Stimulated activated CD4-positive, alpha-beta T cell treated with anti-CD3 and anti-CD28 coated beads, TNF-alpha, amount 100 ng/mL, for 24 hours (primary cell): ENCODE data around the gene OR2A12.
"Not testable (repeated sequence)": the region's sequence is repeated elsewhere in the genome, so short reads cannot be mapped to it uniquely, and the experiment has no call there.

Experiments used
- DNase-seq, 3 experiments: peaks; one replicate each; pipeline ENCODE4 v3.0.0-alpha.2; 2020; ENCODE audit warnings: low read depth in 3 of 3

Gene OR2A12, protein sequence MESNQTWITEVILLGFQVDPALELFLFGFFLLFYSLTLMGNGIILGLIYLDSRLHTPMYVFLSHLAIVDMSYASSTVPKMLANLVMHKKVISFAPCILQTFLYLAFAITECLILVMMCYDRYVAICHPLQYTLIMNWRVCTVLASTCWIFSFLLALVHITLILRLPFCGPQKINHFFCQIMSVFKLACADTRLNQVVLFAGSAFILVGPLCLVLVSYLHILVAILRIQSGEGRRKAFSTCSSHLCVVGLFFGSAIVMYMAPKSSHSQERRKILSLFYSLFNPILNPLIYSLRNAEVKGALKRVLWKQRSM

DNA sequence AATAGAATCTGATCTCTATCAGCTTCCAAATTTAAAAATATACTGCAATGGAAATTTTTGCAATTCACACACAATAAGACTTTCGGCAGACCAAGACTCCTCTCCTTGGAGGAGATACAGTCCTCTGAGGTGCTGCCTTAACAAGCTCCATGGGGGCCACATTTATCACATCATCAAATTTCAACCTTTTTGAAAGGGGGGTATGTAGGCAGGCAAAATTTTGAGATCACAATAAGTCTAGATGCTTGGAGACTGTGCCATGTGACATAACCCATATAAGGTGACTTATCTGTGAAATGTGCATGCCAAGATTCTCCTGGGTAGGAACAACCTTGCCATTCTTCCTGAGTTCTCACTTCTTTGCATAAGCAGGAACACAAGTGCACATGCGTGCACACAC lies at the start of gene OR2A12:
Gene OR2A12 (plus strand): TSS at position 301 of the 400 bp plus-strand sequence. CDS start 8,830 bp downstream, outside the sequence.
- DNase-seq, result no peak

- no peak for DNase-seq
Observed at GRCh38 chr7:144036302-144036885, 49.7 kb upstream of the OR2A12 start.

DNA sequence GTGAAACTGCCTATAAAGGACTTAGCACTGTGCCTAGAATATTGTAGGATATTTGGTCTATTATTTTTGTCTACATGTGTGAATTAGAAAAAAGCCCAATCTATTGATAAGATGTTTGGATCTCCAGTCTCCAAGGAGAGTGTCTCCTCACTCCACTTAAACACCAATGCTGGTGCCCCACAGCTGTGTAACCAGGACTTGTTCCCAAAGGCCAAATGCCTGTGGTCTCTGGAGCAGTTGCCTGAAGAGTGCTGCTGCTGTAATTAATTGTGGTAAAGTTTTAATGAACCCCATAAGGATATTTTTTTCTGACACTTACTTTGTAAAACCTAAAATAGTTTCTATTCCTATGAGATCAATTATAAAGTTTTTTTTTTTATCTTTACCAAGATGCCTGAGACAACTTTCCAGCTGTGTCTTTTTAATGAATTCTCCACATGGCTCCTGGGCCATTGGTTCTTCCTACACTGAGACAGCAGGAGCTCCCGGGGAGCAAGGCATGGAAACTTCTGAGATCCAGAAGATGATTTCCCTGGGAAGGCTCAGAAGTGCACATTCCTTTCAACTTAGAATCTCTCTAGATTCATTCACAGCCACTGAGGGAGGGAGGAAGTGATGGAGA lies 48.6 kb upstream of the OR2A12 start:
- DNase-seq, result no peak

- no peak for DNase-seq
Observed at GRCh38 chr7:144038887-144039286, 47.2 kb upstream of the OR2A12 start.

- no peak for DNase-seq
Observed at GRCh38 chr7:144048648-144049047, 37.4 kb upstream of the OR2A12 start, which contains the start of gene OR2A5. TSS of gene OR2A5 (plus strand) at chr7:144048948. CDS start at chr7:144050402, 1,454 bp downstream.

DNA sequence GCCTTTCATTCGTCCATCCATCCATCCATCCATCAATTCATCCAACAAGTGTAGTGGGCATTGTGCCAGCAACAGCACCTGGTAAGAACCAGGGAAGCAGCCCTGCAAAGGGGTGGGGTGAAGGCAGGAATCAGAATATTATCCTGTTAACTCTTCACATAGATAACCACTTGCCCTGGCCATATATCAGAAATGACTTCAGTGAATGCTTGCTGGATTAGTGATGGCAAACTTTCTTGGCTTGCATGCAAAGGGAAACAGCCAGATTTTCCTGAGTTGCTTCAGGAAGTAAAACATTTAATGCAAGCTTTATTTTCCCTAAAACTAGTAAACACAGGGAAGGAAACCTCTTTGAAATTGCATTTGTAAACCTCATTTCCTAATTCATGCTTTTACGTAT lies 36.6 kb upstream of the OR2A12 start:
- no peak for DNase-seq

GRCh38 chr7:144050093-144050492 lies 36.0 kb upstream of the OR2A12 start:
- DNase-seq, result no peak

GRCh38 chr7:144050884-144051283 lies 35.2 kb upstream of the OR2A12 start:
- not testable (repeated sequence) for DNase-seq

DNA sequence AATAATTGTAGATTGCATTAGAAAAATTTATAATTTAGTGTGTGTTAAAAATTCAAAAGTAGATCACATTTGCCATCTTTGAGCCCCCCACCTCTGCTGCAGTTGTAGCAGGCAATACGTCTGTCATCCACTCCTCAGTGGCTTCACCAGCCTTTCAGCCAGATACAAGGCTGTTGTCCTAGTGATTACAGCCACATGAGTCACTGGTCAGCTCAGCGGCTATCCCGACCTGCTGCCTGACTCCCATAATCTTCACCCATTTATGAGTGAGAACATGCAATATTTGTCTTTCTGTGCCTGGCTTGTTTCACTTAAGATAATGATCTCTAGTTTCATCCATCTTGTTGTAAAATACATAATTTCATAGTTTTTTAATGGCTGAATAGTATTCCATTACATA lies 28.1 kb upstream of the OR2A12 start:
- no peak for DNase-seq

GRCh38 chr7:144063710-144064109 lies 22.4 kb upstream of the OR2A12 start:
- DNase-seq, result no peak

GRCh38 chr7:144069511-144069910 lies 16.6 kb upstream of the OR2A12 start, which contains the start of gene OR2A25:
TSS of gene OR2A25 (plus strand) at chr7:144069811. CDS start at chr7:144074220, 4,409 bp downstream.
- DNase-seq, result no peak

DNA sequence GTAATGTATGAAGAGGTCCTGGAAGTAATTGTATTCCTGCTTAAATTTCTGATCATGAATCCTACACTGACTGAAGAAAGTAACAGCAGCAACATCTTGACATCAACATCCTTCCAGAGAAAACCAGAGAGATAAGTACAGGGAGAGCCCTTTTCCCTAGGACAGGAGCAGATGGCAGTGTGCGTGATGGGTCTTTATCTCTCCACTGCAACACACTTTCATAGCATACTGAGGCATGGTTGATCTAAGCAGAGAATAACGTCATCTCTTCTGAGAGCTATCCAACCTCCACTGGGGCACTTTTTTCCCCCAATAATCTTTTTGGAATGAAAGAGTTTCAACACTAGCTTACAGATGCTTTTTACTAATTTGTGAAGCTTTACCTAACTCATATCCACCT lies 16.1 kb upstream of the OR2A12 start:
- DNase-seq, result no peak

DNA sequence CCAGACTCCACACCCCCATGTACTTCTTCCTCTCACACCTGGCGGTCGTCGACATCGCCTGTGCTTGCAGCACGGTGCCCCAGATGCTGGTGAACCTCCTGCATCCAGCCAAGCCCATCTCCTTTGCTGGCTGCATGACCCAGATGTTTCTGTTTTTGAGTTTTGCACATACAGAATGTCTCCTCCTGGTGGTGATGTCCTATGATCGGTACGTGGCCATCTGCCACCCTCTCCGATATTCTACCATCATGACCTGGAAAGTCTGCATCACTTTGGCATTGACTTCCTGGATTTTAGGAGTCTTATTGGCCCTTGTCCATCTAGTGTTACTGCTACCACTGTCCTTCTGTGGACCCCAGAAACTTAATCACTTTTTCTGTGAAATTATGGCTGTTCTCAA lies 11.7 kb upstream of the OR2A12 start:
- DNase-seq, result no peak

DNA sequence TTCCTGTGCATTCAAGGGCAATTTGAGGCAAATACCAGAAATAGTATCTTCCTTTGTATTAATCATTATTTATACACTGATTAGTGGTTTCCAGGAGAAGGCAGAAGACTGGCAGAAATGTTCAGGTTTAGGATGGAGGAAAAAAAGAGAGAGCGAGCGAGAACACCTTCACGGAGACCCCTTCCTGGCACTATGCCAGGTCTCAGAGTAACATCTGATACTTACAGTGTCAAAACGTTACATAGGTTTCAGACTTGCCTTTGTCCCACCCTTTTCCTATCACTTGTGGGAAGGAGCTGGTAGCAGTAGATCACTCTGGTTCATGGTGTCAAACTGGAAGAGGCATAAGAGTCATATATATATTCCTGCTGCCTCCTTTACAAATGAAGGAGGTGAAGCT lies 652 bp downstream of the OR2A12 start:
- no peak for DNase-seq

GRCh38 chr7:144087230-144087629 lies 1.2 kb downstream of the OR2A12 start:
- DNase-seq, result no peak

- DNase-seq, result no peak
Observed at GRCh38 chr7:144090667-144091066, 4.6 kb downstream of the OR2A12 start.

DNA sequence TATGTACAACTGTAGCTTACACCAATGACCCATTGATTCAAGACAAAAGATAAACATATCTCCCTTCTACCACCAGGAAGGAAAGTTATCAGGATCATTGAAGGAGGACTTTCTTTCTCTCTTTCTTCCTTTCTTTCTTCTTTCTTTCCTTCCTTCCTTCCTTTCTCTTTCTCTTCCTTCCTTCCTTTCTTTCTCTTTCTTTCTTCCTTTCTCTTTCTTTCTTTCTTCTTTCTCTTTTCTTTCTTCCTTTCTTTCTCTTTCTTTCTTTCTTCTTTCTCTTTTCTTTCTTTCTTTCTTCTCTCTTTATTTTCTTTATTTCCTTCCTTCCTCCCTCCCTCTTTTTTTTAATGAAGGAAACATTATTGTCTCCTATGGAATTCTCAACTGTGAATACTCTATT lies 12.7 kb downstream of the OR2A12 start:
- DNase-seq, result no peak

GRCh38 chr7:144100607-144101006 lies 14.5 kb downstream of the OR2A12 start:
- DNase-seq, result no peak

GRCh38 chr7:144102041-144102440 lies 16.0 kb downstream of the OR2A12 start:
- DNase-seq, result no peak

DNA sequence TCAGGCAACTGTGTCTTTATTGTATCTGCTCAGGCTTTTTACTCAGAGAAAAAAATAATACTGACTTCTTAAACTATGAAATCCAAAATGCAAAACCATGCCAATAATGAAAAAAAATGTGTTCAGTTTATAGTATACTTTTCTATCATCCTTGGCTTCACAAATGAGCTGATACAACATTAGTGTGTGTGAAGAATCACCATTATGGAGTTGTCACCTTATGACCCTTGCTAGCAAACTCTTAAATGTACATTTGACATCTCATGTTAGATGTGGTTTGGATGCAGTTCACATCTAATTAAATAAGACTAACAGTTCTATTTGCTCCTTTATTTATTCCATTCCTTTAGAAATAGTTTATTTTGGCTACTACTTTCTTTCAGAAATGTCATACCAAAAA lies 19.1 kb downstream of the OR2A12 start:
- DNase-seq, result no peak

- DNase-seq, result no peak
Observed at GRCh38 chr7:144109283-144109682, 23.2 kb downstream of the OR2A12 start, which contains the start of gene OR2A2. TSS of gene OR2A2 (plus strand) at chr7:144109583. CDS start at chr7:144109583, 0 bp downstream.

DNA sequence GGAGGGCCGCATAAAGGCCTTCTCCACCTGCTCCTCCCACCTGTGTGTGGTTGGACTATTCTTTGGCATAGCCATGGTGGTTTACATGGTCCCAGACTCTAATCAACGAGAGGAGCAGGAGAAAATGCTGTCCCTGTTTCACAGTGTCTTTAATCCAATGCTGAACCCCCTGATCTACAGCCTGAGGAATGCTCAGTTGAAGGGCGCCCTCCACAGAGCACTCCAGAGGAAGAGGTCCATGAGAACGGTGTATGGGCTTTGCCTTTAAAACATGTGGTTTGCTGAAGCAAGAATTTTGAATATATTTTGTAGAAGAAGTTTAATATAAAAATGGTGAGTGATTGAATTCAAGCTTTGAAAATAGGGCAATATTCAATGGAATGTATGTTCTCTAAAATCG lies 24.2 kb downstream of the OR2A12 start:
- DNase-seq, result no peak

DNA sequence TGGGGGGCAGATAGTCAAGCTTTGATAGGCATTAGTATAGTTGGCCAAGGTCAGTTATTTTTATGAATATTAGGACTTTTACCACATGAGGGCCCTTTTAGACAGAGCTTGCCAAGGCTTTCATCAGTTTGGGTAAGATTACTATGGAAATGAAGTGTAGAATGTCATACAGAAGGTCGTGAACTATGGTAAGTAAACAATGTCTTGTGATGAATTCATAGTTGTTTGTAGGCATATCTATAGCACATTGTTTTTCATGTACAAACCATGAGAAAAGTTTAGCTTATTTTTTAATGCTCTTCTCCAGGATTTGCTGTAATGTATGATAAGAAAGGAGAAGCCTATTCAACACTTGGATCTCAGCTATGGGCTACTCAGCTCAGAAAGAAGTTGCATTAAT lies 27.6 kb downstream of the OR2A12 start:
- DNase-seq, result no peak
